Thoracic aorta (tissue), 2 donors: Measurements from ENCODE around the gene RFX1. TPM values are rescaled to one million over a fixed set of nuclear protein-coding genes. Genes with fewer than 3 reads are reported as not detected.

Experiments
- ATAC-seq: fragments of 150-250 bp; one replicate; pipeline ENCODE4 v1.8.0; 2017; ENCODE audit warnings: low read depth; ENCODE audit not compliant: insufficient number of reproducible peaks, low FRiP score
- DNase-seq: peaks from one replicate; pipeline ENCODE4 v3.0.0-alpha.2; 2020; ENCODE audit warnings: low spot score
- H3K27ac ChIP-seq, 2 donors: fragments of 200-600 bp; sonication (generic); 1 replicate in 1 of 2; 2 replicates in 1 of 2; pipeline ENCODE4 v1.5.1; 2016; ENCODE audit warnings: mild to moderate bottlenecking in 2 of 2, moderate library complexity in 2 of 2
- H3K27me3 ChIP-seq: fragments of 200-600 bp; sonication (generic); replicated peaks from 2 replicates; pipeline ENCODE4 v1.6.0; 2016; ENCODE audit warnings: mild to moderate bottlenecking; ENCODE audit not compliant: insufficient read depth
- H3K36me3 ChIP-seq: fragments of 200-600 bp; sonication (generic); one replicate; pipeline ENCODE4 v1.5.1; 2016
- H3K4me1 ChIP-seq, 2 donors: fragments of 200-600 bp; sonication (generic); 1 replicate in 1 of 2; 2 replicates in 1 of 2; pipeline versions ENCODE4 v1.5.1 to v1.6.0; 2016; ENCODE audit warnings: low read depth in 2 of 2, mild to moderate bottlenecking in 1 of 2; ENCODE audit not compliant: control insufficient read depth in 1 of 2
- H3K4me3 ChIP-seq: fragments of 200-600 bp; sonication (generic); 2 replicates; pipeline ENCODE4 v1.5.1; 2016; ENCODE audit warnings: mild to moderate bottlenecking
- H3K9me3 ChIP-seq: fragments of 200-600 bp; sonication (generic); 2 replicates; pipeline ENCODE4 v1.5.1; 2016
- total RNA-seq, 2 donors: library from RNA; depleted of rRNA; stranded (reverse); fragments of >200 nt; gene quantifications; one replicate each; pipeline versions ENCODE4 v1.1.0 to v1.2.3, GENCODE V29; 2016
- TF ChIP-seq, protein P1 (sequence below): fragments of 200-600 bp; sonication (generic); IDR thresholded peaks from one replicate; pipeline ENCODE4 v1.5.1; 2019; ENCODE audit warnings: antibody characterized with exemption

RFX1 gene
- total RNA-seq, 2 donors from 2014 or later, result 3.0 to 5.7 TPM

- TF ChIP-seq, protein P1, sequence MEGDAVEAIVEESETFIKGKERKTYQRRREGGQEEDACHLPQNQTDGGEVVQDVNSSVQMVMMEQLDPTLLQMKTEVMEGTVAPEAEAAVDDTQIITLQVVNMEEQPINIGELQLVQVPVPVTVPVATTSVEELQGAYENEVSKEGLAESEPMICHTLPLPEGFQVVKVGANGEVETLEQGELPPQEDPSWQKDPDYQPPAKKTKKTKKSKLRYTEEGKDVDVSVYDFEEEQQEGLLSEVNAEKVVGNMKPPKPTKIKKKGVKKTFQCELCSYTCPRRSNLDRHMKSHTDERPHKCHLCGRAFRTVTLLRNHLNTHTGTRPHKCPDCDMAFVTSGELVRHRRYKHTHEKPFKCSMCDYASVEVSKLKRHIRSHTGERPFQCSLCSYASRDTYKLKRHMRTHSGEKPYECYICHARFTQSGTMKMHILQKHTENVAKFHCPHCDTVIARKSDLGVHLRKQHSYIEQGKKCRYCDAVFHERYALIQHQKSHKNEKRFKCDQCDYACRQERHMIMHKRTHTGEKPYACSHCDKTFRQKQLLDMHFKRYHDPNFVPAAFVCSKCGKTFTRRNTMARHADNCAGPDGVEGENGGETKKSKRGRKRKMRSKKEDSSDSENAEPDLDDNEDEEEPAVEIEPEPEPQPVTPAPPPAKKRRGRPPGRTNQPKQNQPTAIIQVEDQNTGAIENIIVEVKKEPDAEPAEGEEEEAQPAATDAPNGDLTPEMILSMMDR, result no peak
- Histone ChIP-seq H3K4me1 (no peaks in the 10 kb centered on the region), H3K9me3 (no peaks in the 10 kb centered on the region), H3K27me3 (no peaks in the 10 kb centered on the region), H3K27ac (no peak overlapping the region), H3K4me3 (no peak overlapping the region), H3K36me3 (peaks cover 49% of the 10 kb centered on the region)
- DNase-seq, result no peak
- no peak for ATAC-seq
These were observed 92.8 kb downstream of the RFX1 start for GRCh38 chr19:13913352-13913751.

Other genes with a start within 250 kb of the RFX1 start
- gene MRI1, start 241.8 kb downstream of the RFX1 start, total RNA-seq, result 10 to 100 TPM; 54.6 to 63.0 TPM
- gene C19orf53, start 231.9 kb downstream of the RFX1 start, total RNA-seq, result 100 to 1,000 TPM; 114 to 128 TPM
- gene ZSWIM4, start 210.9 kb downstream of the RFX1 start, total RNA-seq, result 10 to 100 TPM in 1 of 2 donors, 1 to 10 TPM in 1; 9.5 to 11.8 TPM
- gene NANOS3, start 129.2 kb downstream of the RFX1 start, total RNA-seq, result not detected
- gene BRME1, start 100.2 kb downstream of the RFX1 start, total RNA-seq, result 1 to 10 TPM in 1 of 2 donors, not detected in 1; 3.7 TPM
- gene CC2D1A, start 100.1 kb downstream of the RFX1 start, total RNA-seq, result 10 to 100 TPM; 29.5 to 38.7 TPM
- gene PODNL1, start 67.9 kb downstream of the RFX1 start, total RNA-seq, result 1 to 10 TPM; 3.5 to 9.9 TPM
- gene DCAF15, start 53.8 kb downstream of the RFX1 start, total RNA-seq, result 10 to 100 TPM; 12.6 to 31.4 TPM
- gene RLN3, start 21.8 kb upstream of the RFX1 start, total RNA-seq, result not detected
- 1 to 10 TPM; 1.1 to 5.3 TPM for gene IL27RA, start 25.4 kb upstream of the RFX1 start, total RNA-seq
- not detected for gene PALM3, start 55.8 kb upstream of the RFX1 start, total RNA-seq
- 1 to 10 TPM; 1.7 to 2.7 TPM for gene MISP3, start 66.5 kb upstream of the RFX1 start, total RNA-seq
- gene C19orf67, start 79.5 kb upstream of the RFX1 start, total RNA-seq, result not detected
- gene SAMD1, start 84.4 kb upstream of the RFX1 start, total RNA-seq, result 10 to 100 TPM in 1 of 2 donors, 1 to 10 TPM in 1; 8.9 to 27.5 TPM
- gene PRKACA, start 111.4 kb upstream of the RFX1 start, total RNA-seq, result 100 to 1,000 TPM in 1 of 2 donors, 10 to 100 TPM in 1; 93.2 to 107 TPM
- 1 to 10 TPM in 1 of 2 donors, under 1 TPM in 1; 0.14 to 1.1 TPM for gene ASF1B, start 130.3 kb upstream of the RFX1 start, total RNA-seq
- gene ADGRL1, start 199.8 kb upstream of the RFX1 start, total RNA-seq, result 10 to 100 TPM; 15.4 to 15.7 TPM